B cell (primary cell): ENCODE results near the gene COX17.

Experiments used
- EZH2 ChIP-seq: IDR thresholded peaks from 2 replicates; pipeline ENCODE4 v1.6.1; 2012; ENCODE audit warnings: borderline replicate concordance, low read depth, mild to moderate bottlenecking, moderate library complexity, low read length; ENCODE audit not compliant: insufficient read depth, poor library complexity, severe bottlenecking
- TF ChIP-seq, protein P1 (sequence below): fragments of 200-600 bp; IDR thresholded peaks from one replicate; pipeline ENCODE4 v1.8.0; 2022; ENCODE audit warnings: antibody characterized with exemption, mild to moderate bottlenecking

DNA sequence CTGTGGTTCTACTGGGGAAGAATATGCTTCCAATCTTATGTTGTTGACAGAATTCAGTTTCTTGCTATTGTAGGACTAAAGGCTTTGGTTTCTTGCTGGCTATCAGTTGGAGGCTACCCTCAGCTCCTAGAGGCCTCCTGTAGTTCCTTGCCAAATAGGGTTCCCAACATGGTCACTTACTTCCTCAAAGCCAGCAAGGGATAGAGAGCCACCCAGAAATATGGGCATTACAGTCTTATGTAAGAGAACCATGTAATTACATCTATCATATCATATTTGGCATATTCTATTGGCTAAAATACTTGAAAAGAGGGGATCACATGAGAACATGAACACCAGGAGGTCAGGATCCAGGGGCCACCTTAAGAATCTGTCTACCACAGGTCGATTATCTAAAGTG lies 6.2 kb upstream of the COX17 start:
- TF ChIP-seq, protein P1, sequence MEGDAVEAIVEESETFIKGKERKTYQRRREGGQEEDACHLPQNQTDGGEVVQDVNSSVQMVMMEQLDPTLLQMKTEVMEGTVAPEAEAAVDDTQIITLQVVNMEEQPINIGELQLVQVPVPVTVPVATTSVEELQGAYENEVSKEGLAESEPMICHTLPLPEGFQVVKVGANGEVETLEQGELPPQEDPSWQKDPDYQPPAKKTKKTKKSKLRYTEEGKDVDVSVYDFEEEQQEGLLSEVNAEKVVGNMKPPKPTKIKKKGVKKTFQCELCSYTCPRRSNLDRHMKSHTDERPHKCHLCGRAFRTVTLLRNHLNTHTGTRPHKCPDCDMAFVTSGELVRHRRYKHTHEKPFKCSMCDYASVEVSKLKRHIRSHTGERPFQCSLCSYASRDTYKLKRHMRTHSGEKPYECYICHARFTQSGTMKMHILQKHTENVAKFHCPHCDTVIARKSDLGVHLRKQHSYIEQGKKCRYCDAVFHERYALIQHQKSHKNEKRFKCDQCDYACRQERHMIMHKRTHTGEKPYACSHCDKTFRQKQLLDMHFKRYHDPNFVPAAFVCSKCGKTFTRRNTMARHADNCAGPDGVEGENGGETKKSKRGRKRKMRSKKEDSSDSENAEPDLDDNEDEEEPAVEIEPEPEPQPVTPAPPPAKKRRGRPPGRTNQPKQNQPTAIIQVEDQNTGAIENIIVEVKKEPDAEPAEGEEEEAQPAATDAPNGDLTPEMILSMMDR, result no peak
- no peak for TF ChIP-seq EZH2
